Stromal cell of bone marrow (primary cell): ENCODE measurements around the gene NABP1.
A peak's percentile ranks its signal among the peaks of the same experiment; 100 is the strongest.
"Not testable (repeated sequence)": the region's sequence is repeated elsewhere in the genome, so short reads cannot be mapped to it uniquely, and the experiment has no call there.

Experiments used
- DNase-seq: peaks from one replicate; pipeline ENCODE4 v3.0.0-alpha.2; 2012; ENCODE audit warnings: low read depth

Gene NABP1, protein sequence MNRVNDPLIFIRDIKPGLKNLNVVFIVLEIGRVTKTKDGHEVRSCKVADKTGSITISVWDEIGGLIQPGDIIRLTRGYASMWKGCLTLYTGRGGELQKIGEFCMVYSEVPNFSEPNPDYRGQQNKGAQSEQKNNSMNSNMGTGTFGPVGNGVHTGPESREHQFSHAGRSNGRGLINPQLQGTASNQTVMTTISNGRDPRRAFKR

DNA sequence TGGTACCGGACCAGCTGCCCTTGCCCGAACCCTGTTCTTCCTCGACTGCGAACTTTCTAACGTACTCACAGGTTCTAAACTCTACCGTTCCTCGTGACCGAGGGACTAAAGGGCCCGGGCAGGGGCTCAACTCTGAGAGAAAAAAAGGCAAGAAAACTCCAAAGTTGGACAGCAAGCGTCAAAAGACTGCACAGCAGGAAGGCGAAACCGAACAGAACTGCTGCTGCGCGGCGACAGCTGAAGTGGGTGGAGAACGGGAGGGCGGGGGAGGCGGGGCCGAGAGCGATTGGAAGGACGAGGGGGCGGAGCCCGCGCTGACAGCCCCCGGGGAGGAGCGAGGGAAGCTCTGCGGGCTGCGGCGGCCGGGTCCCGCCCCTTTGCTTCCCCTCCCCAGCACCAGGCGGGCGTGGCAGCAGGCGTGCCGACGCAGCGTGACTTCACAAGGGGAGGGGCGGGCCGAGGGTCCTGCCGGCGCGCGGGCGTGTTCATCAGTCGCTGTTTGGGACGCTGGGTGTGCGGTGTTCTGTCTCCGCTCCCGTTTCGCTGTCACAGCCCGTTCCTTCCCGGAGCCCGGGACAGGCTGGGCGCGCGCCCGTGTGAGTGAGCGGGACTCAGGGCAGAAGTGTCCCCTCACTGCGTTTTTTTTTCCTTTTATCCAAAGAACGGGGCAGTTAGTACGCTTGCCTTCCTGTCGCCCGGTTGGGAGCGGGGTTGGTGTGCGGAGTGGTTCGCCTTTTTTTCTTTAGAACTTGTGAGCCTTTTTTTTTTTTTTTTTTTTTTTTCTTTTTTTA is at the start of gene NABP1:
Gene NABP1, plus strand, starts transcription at position 491 of the 791 bp plus-strand sequence. CDS start 479 bp downstream, outside the sequence.
- peak; percentile 93 for DNase-seq

- no peak for DNase-seq
Observed at GRCh38 chr2:191629001-191629453, 48.9 kb upstream of the NABP1 start.

GRCh38 chr2:191629976-191630712 is 47.8 kb upstream of the NABP1 start:
- no peak for DNase-seq

- DNase-seq, result peak; percentile 20
Observed at GRCh38 chr2:191631754-191632153, 46.2 kb upstream of the NABP1 start.

DNA sequence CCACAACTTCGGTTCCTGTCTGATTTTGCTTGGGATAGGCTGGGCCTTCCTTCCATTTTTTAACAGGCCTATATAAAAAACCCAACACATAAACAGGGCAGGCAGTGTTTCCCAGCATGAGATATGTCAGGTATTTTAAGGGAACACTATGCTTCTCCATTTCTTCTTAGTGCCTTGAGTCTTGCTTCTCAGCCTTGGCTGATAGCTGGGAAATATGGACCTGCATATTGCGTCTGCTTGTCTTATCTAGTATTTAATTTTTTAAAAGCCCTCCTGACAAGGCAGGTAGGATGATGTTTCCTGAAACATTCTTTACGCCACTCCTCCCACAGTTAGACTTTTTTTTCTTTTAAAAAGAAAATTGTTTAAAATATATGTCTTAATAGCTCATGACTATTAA is 45.5 kb upstream of the NABP1 start:
- DNase-seq, result no peak

DNA sequence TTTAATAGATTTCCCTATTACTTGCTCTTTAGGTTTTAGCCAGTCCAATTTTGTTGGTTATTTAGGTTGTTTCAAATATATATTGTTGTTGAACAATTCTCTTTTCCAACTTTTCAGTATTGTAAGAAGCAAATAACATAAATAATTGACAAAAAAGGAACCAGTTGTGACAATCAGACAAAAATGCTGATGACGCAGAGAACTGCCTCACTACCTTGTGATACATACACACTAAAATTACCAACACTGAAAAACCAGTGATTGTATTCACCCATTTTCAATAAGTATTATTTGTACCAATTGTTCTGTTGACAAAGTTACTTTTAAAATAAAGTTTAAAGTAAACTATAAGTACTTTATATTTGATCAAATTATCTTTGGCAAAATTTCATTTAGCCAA is 43.1 kb upstream of the NABP1 start:
- DNase-seq, result no peak

- peak; percentile 48 for DNase-seq
Observed at GRCh38 chr2:191635333-191636234, 42.4 kb upstream of the NABP1 start.

DNA sequence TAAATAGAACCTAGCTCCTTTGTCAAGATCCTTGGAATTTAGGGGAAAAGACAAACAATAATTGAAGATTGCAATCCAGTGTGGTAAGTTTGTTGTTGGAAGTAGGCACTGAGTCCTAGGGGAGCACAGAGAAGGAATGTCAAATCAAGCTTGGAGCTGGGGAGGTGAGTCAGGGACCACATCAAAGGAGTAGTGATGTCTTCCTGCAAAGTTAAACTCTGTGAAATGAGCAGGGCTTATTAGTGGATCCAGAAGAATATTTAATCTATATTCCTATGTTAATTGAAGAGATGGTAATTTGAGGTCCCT is 41.7 kb upstream of the NABP1 start:
- DNase-seq, result peak; percentile 29

DNA sequence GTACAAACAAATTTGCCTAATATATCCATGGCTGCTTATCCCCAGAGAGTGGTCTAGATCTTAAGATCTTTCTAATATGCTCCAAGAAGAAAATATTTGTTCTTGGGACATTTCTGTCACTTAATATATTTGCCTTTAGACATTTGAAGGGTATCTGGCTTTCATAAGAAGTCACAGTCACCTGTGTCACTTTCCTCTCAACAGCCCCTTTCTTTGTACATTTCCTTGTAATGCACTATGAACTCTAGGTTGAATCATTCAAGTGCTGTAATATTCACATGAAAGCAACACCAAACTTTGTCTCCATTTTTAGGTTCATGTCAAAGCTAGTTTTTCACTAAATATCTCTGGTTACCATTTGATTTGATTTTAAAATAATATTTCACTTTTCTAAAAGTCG is 41.4 kb upstream of the NABP1 start:
- no peak for DNase-seq

DNA sequence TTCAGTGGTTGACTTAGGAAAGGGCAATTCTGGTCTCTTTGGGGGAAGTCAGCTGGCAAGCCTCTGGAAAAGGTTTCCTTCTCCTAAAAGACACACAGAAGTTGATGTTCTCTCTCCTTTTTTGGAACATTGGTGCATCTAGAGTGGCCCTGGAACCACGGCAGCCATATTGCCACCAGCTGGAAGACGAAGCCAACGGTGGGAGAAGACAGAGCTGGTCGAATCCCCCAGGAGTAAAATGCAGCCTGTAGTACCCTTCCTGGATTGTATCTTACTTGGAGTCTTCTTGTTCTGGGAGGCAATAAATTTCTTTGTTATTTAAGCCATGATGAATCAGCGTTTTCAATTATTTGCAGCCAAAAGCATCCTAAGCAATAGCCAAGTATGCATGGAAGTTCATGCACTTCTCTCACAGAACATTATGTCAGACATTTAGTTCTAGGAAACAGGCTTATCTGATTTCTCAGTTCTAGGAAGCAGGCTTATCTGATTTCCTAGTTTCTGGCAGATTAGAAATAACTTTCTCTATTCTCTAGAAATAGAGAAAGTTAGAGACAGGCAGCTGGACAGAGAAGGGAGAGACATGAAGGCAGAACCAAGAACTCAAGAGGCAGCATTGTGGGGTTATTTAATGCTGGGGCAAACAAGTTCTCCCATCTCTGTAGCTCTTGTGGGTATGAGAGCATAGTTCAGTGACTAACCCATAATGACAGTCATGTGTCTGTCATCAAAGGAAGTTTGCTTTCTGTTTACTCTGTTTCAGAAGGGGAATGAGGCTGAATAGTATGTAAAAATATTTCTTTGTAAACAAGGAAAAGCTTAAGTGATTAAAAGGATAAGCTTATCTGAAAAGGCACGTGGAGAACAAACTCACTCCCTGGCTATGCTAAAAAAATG is 40.5 kb upstream of the NABP1 start:
- peak; percentile 35 for DNase-seq

DNA sequence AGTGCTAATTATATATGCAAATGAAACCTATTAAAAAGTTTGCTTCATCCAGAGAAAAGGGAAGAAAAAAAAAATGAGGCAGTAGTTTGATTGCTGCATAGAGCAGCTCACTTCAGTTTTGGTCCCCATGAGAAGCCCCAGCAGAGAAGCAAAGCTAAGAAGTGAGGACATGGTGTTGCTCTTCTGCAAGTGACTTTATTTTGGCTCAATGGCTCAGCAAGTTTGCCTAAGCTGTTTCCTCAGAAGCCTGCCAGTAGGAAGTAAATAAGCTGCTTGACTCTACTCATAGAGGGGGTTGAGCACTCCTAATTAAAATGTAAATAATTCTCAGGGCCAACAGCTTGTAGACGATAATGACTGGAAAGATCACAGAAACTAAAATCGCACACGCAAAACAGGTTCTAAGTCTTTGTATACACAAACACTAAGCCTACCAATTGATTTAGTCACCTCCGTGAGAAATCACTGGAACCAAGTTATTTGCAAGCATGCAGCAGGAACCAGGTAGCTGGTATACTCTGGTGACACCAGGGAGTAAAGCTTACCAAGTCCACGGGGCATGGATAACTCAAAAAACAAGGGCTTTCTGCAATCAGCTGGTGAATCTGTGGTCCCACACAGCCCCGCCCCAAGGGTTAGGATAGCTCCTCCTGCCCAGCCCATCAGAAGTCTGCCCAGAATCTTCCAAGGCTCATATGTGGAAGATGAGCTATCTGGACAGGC is 39.7 kb upstream of the NABP1 start:
- no peak for DNase-seq

- no peak for DNase-seq
Observed at GRCh38 chr2:191638802-191639172, 39.1 kb upstream of the NABP1 start.

DNA sequence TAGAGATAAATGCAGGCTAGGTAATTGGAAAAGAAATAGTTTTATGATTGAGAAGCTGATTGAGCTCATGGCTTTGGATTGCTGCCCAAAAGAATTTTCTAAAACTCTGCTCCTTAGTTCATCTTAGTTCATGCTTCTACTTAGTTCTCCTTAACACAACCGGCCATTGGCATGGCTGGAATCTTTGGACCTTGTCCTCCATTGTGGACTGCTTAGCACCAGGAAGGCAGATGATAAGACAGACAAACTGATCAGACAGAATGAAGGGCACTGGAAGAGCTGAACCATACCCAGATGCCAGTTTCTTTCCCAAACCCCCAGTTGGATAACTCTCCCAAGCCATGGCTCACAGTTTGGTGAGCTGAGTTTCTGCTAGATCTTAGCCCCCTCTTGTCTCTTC is 36.3 kb upstream of the NABP1 start:
- DNase-seq, result no peak

DNA sequence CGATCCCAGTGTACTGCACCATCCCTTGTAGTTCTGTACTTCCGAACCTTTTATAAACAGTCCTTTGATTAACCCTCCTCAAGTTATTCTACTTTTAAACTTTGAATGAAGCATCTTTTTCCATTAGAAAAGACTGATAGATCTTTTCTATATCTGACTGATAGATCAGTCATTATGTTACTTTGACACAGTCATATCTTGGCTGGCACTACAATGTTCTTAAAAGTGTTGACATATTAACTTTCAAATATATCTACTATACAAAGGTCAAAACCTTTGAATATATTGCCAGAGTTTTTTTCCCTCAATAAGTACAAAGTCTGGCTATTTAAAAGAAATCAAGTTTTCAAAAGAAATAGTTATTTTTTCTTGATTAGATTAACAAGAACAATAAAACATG is 35.4 kb upstream of the NABP1 start:
- DNase-seq, result no peak

GRCh38 chr2:191643429-191643828 is 34.5 kb upstream of the NABP1 start:
- DNase-seq, result no peak

DNA sequence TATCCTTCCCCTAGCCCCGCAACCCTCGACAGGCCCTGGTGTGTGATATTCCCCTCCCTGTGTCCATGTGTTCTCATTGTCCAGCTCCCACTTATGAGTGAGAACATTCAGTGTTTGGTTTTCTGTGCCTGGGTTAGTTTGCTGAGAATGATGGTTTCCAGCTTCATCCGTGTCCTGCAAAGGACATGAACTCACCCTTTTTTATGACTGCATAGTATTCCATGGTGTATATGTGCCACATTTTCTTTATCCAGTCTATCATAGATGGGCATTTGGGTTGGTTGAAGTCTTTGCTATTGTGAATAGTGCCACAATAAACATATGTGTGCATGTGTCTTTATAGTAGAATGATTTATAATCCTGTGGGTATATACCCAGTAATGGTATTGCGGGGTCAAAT is 33.3 kb upstream of the NABP1 start:
- DNase-seq, result not testable (repeated sequence)

- DNase-seq, result no peak
Observed at GRCh38 chr2:191645032-191645431, 32.9 kb upstream of the NABP1 start.

GRCh38 chr2:191645434-191646162 is 32.3 kb upstream of the NABP1 start:
- no peak for DNase-seq

DNA sequence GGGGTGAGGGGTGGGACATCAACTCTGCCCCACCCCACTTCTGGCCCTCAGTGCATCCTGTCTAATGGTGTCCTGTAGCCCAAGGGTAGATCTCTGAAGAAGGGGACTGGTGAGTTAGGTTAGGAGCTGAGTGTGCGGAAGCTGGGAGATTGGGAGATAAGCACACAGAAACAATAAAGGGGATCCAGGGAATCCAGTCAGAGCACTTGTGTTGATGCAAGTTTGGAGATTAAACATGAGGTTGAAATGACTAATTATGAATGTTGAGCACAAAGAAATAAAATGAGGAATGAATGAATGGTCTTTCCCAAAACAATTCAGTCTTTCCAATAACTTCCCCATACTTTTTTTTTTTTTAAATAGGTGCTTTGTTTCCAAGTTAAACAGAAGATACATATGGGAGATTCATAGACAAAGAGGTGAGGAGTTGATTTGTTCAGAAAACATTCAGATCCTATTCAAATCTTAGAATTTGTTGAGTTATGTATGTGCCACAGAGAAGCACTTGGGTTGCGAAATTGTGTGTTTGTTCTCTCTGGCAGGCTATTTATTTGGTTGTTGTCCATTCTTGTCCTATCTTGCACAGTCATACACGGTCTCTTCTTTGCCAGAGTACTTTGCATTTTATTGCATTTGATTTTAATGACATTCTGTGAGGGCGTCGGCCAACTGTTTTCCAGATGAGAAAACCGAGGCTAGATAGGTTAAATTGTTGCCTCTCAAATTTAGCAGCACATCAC is 31.6 kb upstream of the NABP1 start:
- no peak for DNase-seq
